GM19372 (cell line): ENCODE data around the gene OR6X1.

Source experiments
- ATAC-seq: cut with Tn5 transposase; IDR thresholded peaks from one replicate; pipeline ENCODE4 v1.9.1; 2021; ENCODE audit warnings: mild to moderate bottlenecking, low read depth, moderate library complexity; ENCODE audit not compliant: unreplicated experiment

Gene OR6X1

DNA sequence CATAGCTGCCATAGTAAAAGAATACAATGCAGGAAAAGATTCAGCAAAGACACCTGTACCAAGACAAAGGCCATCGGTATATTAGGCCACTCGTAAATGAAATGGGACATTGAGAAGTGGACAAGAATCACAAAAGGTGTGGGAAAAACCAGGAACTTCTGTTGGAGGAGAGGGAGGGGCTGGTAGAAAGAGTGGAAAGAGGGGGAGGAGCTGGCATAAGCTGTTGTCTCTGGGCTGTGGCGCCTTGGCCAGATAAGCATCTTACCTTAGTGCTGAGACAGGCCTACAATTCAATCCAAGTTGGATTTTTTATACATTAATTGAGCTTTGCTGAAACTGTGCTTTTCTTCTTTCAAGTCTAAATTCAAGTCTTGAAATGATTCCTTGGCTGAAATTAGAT is 50.0 kb downstream of the OR6X1 start:
- no peak for ATAC-seq
